ENCODE results near the gene TCF12. TPM values are rescaled to one million over a fixed set of nuclear protein-coding genes. Genes with fewer than 3 reads are reported as not detected.

TCF12 gene
- total RNA-seq, 4 donors from 2014 or later: 93.9 to 165 (median 111) TPM

DNA sequence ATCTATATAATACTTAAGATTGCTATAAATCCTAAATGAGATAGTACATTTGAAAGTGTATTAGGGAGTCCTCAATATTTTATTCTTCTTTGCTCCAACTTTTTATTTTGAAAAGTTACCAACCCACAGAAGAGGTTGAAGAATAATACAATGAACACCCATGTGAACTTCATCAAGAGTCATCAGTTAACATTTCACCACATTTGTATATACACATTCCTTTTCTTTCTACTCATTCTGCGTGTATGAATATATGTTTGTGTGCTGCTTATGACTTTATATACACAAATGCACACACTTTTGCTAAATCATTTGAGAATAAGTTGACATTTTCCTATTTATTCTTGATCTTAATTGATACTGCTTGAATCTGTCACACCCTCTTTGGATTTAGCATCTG, 264.6 kb downstream of the TCF12 start:
- DNase-seq (ENCODE audit: low spot score) (no peak), ATAC-seq (ENCODE audit: low FRiP score) (no peak)
- TF ChIP-seq, protein P1, sequence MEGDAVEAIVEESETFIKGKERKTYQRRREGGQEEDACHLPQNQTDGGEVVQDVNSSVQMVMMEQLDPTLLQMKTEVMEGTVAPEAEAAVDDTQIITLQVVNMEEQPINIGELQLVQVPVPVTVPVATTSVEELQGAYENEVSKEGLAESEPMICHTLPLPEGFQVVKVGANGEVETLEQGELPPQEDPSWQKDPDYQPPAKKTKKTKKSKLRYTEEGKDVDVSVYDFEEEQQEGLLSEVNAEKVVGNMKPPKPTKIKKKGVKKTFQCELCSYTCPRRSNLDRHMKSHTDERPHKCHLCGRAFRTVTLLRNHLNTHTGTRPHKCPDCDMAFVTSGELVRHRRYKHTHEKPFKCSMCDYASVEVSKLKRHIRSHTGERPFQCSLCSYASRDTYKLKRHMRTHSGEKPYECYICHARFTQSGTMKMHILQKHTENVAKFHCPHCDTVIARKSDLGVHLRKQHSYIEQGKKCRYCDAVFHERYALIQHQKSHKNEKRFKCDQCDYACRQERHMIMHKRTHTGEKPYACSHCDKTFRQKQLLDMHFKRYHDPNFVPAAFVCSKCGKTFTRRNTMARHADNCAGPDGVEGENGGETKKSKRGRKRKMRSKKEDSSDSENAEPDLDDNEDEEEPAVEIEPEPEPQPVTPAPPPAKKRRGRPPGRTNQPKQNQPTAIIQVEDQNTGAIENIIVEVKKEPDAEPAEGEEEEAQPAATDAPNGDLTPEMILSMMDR (IDR thresholded peaks at IDR 0.05): no peak

DNA sequence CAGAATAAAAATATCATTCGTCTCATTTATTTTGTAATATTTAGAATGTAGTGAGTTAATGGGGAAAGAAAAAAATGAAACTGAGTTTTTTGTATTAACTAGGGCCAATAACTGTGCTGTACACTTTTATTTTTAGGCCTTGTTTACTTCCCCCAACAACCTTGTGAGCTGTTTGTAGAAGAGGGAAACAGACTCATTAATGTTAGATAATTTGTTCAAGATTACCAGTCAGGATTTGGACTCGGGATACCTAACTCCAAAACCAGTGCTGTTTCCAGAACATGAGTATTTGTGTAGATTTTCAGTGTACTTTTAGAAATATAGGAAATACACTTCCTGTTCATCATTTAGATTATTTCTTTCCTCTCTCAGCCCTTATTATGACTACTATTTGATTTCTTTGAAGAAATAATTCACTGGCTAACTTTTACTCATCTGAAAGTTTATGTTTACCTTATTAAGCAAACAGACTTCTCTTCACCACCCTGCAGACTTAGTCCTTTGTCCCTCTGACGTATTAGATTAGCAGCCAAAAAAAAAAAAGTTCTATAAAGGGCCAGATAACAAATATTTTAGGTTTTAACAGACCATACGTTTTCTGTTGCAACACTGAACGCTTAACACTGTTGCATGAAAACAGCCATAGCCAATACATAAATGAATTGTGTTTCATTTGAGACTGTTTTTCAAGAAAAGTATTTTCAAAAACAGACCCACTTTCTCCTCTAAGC, 265.3 kb downstream of the TCF12 start:
- no peak for ATAC-seq (ENCODE audit: low FRiP score)
- TF ChIP-seq, protein P1 (IDR thresholded peaks at IDR 0.05): no peak
- DNase-seq (ENCODE audit: low spot score): no peak

DNA sequence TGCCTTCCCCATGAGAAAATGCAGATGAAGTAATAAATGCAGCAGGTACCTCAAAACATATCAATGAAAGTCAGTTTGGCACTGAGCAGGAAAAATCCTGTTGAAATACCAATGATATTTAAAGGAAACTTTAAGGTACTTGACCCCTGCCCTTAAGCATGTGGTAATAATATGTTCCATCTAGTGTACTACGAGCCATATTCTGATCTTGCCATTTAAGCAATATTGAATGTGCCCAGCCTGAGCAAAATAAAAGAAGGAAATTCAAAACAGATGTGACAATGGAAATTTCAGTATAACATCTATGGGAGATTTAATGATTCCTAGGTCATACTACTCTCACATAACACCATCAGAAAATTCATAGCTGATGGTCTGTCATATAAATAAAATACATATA, 266.1 kb downstream of the TCF12 start:
- no peak for DNase-seq (ENCODE audit: low spot score)
- no peak for ATAC-seq (ENCODE audit: low FRiP score)
- TF ChIP-seq, protein P1 (IDR thresholded peaks at IDR 0.05): no peak

DNA sequence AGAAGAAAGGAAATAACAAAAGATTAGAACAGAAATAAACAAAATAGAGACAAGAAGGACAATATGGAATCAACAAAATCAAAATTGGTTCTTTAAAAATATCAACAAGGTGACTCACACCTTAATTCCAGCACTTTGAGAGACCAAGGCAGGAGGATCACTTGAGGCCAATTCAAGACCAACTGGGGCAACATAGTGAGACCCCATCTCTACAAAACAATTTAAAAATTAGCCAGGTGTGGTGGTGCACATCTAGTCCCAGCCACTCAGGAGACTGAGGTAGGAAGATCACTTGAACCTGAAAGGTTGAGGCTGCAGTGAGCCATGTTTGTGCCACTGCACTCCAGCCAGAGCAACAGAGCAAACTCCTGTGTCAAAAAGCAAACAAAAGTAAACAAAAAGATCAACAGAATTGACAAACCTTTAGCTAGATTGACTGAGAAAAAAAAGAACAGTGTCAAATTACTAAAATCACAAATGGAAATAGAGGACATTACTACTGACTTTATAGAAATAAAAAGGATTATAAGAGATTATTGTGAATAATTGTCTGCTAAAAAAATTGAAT, 267.1 kb downstream of the TCF12 start:
- no peak for ATAC-seq (ENCODE audit: low FRiP score)
- TF ChIP-seq, protein P1 (IDR thresholded peaks at IDR 0.05): no peak
- DNase-seq (ENCODE audit: low spot score): no peak

DNA sequence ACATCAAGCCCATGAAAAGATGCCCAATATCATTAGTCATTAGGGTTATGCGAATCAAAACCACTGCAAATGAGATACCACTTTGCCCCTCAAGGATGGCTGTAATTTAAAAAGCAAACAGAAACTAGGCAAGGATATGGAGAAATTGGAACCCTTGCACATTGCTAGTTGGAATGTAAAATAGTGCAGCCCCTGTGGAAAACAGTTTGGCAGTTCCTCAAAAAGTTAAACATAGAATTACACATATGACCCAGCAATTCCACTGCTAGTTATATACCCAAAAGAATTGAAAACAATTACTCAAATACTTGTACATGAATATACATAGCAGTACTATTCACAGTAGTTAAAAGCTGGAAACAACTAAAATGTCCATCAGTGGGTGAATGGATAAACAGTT, 271.0 kb downstream of the TCF12 start:
- TF ChIP-seq, protein P1 (IDR thresholded peaks at IDR 0.05): no peak
- ATAC-seq (ENCODE audit: low FRiP score) (no peak), DNase-seq (ENCODE audit: low spot score) (no peak)

DNA sequence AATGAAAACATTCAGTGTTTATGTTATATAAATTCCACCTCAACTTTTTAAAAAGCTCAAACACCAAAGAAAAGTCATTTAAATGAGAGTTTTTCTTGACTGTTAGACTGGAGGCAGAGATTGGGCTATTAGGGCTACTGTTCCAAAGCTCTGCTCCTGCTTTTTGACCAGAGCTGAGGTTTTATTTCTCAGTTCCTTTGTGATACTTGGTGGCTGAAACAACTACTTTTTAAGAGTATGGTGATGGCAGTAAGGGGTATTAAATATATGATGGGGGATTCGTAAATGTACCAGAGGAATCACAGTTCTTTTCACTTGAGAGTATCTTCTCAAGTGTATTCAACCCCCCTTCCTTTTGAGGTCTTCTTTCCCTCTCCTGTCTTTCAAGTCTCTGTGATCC, 271.8 kb downstream of the TCF12 start:
- TF ChIP-seq, protein P1 (IDR thresholded peaks at IDR 0.05): no peak
- ATAC-seq (ENCODE audit: low FRiP score) (no peak), DNase-seq (ENCODE audit: low spot score) (no peak)

DNA sequence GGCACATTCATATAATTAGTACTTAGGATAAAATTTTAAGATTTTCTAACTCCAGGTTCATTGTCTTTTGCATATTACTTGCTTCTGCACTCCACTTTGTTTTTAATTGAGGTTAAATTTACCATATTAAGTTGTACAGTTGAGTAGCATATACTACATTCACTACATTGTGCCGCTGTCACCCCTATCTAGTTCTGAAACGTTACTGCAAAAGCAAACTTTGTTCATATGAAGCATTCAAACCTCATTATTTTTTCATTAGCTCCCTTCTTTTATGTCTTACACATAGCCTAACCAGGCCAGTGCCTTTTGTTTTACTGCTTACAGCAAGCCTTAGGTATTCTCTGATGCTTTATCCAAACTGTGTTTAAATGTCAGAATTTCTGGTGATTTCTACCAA, 274.7 kb downstream of the TCF12 start:
- no peak for DNase-seq (ENCODE audit: low spot score)
- ATAC-seq (ENCODE audit: low FRiP score): no peak
- TF ChIP-seq, protein P1 (IDR thresholded peaks at IDR 0.05): no peak
